HUES64 (cell line): ENCODE results near the gene PSTPIP1.

ENCODE experiments used
- H3K27ac ChIP-seq: 2 replicates; pipeline ENCODE4 v1.7.0; 2013; ENCODE audit warnings: low read depth, low read length, inconsistent platforms
- H3K27me3 ChIP-seq: 2 replicates; pipeline ENCODE4 v1.6.1; 2013; ENCODE audit warnings: mild to moderate bottlenecking, low read length; ENCODE audit not compliant: insufficient read depth
- H3K36me3 ChIP-seq: 2 replicates; pipeline ENCODE4 v1.6.1; 2013; ENCODE audit warnings: mild to moderate bottlenecking, low read length; ENCODE audit not compliant: insufficient read depth
- H3K4me1 ChIP-seq: 2 replicates; pipeline ENCODE4 v1.6.1; 2013; ENCODE audit warnings: mild to moderate bottlenecking, low read length, moderate library complexity; ENCODE audit not compliant: insufficient read depth
- H3K4me3 ChIP-seq: 2 replicates; pipeline ENCODE4 v1.5.1; 2013; ENCODE audit warnings: mild to moderate bottlenecking, low read length, moderate library complexity
- H3K9ac ChIP-seq: 2 replicates; pipeline ENCODE4 v1.6.1; 2013; ENCODE audit warnings: mild to moderate bottlenecking, low read depth, low read length
- H3K9me3 ChIP-seq: 2 replicates; pipeline ENCODE4 v1.6.1; 2013; ENCODE audit warnings: low read depth, low read length; ENCODE audit not compliant: insufficient read depth
- WGBS: fragments of 150-250, 120-280 bp; methylation state at CpG from one replicate; pipeline ENCODE4 v1.1.7; 2013; ENCODE audit warnings: missing lambda C conversion rate; 5-methylcytosine and 5-hydroxymethylcytosine counted together

The PSTPIP1 gene

DNA sequence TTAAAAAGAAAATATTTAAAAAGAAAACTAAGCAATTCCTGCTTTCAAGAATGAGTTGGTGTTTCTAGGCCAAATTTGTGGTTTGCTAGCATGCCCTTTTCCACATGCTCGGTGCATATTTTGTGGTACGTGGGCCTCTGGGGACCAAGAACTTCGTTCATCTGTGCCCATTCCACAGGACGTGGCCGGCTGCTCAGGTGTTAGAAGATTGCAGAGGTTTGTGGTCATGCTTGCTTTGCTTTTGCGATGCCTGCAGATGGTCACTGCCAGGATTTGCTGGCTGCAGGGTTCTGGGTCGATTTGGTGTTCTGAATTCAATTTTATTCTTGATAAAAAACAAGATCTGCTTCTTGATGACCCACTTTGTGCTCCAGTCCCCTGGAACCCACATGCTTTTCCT lies 7.5 kb downstream of the PSTPIP1 start:
- Histone ChIP-seq H3K4me3 (no peak overlapping the region), H3K9me3 (no peaks in the 10 kb centered on the region), H3K9ac (no peak overlapping the region), H3K36me3 (no peaks in the 10 kb centered on the region), H3K27me3 (no peaks in the 10 kb centered on the region), H3K4me1 (no peaks in the 10 kb centered on the region), H3K27ac (no peak overlapping the region)
- WGBS: 91% methylated on average over 7 of the region's 7 CpGs

DNA sequence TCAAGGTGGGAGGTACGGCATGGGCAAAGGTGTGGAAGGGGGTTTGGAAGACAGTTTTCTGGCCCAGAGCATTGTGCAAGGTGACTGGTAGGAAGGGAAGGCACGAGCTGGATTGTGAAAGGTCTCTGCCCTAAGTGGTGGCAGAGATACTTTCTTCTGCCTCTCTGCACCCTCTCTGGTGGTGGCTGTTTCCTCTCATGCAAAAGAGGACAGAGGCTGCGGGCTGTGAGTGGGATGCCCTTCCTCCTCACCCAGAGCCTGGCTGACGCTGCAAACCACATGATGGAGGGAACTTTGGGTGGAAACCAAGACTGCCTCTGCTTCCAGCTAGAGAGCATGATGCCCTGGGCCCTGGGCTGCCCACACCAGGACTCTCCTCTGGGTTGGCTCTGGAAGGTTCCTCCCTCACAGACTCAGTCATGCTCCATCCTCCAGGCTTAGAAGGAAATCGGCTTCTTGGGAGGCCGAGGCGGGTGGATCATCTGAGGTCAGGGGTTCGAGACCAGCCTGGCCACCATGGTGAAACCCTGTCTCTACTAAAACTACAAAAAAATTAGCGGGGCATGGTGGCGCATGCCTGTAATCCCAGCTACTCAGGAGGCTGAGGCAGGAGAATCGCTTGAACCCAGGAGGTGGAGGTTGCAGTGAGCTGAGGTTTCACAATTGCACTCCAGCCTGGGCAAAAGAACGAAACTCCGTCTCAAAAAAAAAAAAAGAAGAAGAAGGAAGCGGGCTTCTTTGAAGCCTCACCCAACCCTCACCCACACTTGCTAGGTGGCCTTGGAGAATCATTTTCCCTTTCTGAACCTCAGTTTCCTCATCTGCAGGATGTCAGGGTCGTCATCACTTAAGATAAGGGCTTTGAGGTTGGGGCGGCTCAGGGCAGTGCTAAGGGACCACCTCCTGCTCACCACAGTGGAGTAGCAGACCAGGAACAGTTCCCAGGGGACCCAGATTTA lies 8.3 kb downstream of the PSTPIP1 start:
- H3K27ac ChIP-seq: no peak overlapping the region
- 90% methylated on average over 16 of the region's 16 CpGs for WGBS

DNA sequence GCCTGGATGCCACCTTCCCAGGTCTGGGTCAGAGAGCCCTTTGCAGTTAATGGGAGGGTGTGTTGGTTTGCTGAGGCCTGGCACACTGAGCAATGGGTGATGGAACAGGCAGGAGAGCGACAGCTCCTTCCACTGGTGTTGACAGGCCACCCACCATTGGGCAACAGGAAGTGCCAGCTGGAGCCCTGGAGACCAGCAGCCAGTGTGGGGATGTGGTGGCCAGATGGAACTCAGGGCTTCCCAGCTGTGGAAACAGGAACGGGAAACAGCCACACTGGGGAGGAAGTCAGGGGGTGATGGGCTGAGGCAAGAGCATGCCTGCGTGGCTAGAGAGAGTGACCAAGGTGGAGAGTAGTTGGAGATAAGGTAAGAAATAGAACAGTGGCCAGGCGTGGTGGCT lies 9.3 kb downstream of the PSTPIP1 start:
- H3K27ac ChIP-seq: no peak overlapping the region
- H3K9me3 ChIP-seq: no peaks in the 10 kb centered on the region
- WGBS: 88% methylated on average over 4 of the region's 4 CpGs
- H3K36me3 ChIP-seq: no peaks in the 10 kb centered on the region
- H3K4me3 ChIP-seq: no peak overlapping the region
- no peaks in the 10 kb centered on the region for H3K27me3 ChIP-seq
- no peak overlapping the region for H3K9ac ChIP-seq
- no peaks in the 10 kb centered on the region for H3K4me1 ChIP-seq

More for the DNA sequence above, 8.3 kb downstream of the PSTPIP1 start:
- Histone ChIP-seq H3K4me1 (no peaks in the 10 kb centered on the region), H3K4me3 (no peak overlapping the region), H3K9me3 (no peaks in the 10 kb centered on the region), H3K36me3 (no peaks in the 10 kb centered on the region), H3K9ac (no peak overlapping the region), H3K27me3 (no peaks in the 10 kb centered on the region)

DNA sequence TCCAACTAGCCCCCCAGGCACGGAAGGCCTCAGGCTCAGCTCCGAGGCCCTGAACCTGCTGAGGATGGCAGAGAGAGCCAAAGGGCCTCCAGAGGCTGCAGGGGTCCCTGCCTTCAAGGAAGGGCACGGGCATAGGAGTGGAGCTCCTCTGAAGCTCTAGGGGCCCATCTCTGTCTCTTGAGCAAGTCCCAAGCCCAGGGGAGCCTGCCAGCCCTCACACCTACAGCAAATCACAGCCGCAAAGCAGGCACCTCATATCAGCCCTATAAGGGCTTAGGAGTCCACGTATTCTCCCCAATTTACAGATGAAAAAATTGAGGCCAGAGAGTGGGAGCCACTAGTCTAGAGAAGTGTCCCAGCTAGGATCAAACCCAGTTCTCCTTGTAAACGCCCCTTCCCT lies 14.2 kb downstream of the PSTPIP1 start:
- no peaks in the 10 kb centered on the region for H3K36me3 ChIP-seq
- H3K9me3 ChIP-seq: no peaks in the 10 kb centered on the region
- no peak overlapping the region for H3K27ac ChIP-seq
- H3K27me3 ChIP-seq: no peaks in the 10 kb centered on the region
- WGBS: 90% methylated on average over 6 of the region's 6 CpGs
- no peaks in the 10 kb centered on the region for H3K4me1 ChIP-seq
- H3K4me3 ChIP-seq: no peak overlapping the region
- H3K9ac ChIP-seq: no peak overlapping the region

DNA sequence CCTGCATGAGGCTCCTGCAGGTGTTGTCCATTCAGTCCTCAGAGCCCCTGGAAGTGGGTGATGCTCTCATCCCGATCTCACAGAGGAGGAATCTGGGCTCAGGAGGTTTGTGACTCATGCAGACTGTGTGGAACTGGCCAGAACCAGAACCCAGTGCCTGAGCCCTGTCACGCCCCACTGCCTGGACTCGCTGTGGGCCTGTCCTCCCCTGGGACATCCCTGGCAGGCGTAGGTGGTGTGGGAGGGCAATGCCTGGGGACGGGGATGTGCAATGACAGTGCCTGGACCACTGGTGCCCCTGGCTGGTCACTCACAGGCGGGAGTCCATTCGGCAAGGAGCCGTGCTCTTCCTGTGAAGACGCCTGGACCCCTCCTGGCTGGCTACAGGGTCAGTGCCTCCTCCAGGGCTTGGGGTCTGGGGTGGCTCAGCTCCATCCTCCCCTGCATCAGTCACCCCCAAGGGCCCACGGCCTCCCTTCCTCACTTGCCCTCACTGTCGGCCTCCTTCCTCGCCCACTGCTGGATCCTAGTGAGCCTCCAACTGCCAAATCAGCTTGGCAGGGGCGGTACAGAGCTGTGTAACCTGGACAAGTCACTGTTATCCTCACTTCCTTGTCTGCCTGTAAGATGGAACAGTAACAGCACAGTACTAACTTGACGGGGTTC lies 14.9 kb downstream of the PSTPIP1 start:
- WGBS: 91% methylated on average over 14 of the region's 14 CpGs
- no peak overlapping the region for H3K4me3 ChIP-seq
- H3K9me3 ChIP-seq: no peaks in the 10 kb centered on the region
- no peaks in the 10 kb centered on the region for H3K36me3 ChIP-seq
- no peaks in the 10 kb centered on the region for H3K27me3 ChIP-seq
- no peaks in the 10 kb centered on the region for H3K4me1 ChIP-seq
- no peak overlapping the region for H3K9ac ChIP-seq
- no peak overlapping the region for H3K27ac ChIP-seq

DNA sequence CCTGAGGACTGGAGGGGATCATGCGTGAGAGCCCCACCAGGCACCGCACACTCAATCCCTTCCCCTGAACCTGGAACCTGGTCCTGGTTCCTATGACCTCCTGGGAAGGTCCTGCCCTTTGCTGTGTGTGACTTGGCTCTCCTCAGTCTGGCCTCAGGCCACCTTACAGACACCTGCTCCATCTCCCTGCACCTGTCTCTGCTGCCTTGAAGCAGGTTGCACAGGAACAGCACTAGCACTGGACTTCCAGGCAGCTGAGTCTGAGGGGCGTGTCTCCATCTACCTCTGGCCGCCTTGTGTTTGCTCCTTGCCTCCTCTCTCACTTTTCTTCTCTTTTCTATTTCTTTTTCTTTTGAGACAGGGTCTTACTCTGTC lies 15.4 kb downstream of the PSTPIP1 start:
- Histone ChIP-seq H3K4me1 (no peaks in the 10 kb centered on the region), H3K9ac (no peak overlapping the region), H3K4me3 (no peak overlapping the region), H3K36me3 (no peaks in the 10 kb centered on the region), H3K9me3 (no peaks in the 10 kb centered on the region), H3K27me3 (no peaks in the 10 kb centered on the region), H3K27ac (no peak overlapping the region)
- 93% methylated on average over 4 of the region's 4 CpGs for WGBS

DNA sequence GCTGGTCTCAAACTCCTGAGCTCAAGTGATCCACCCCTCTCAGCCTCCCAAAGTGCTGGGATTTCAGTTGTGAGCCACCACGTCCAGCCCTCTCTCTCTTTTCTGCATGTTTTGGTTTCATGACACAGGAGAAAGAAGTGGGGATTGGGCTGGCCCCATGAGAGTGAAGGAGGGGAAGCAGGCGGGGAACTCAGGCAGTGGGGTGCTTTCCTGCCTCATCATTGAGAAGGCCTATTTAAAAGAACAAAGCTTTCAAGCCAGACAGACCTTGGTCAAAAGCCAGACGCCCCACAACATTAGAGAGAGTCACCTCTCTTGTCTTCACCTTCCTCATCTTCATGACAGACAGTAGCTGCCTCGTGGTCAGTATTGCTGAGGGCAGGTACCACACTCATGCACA lies 15.9 kb downstream of the PSTPIP1 start:
- Histone ChIP-seq H3K9me3 (no peaks in the 10 kb centered on the region), H3K27ac (no peak overlapping the region), H3K36me3 (no peaks in the 10 kb centered on the region), H3K4me3 (no peak overlapping the region), H3K9ac (no peak overlapping the region), H3K4me1 (no peaks in the 10 kb centered on the region), H3K27me3 (no peaks in the 10 kb centered on the region)
- WGBS: 84% methylated on average over 4 of the region's 4 CpGs

DNA sequence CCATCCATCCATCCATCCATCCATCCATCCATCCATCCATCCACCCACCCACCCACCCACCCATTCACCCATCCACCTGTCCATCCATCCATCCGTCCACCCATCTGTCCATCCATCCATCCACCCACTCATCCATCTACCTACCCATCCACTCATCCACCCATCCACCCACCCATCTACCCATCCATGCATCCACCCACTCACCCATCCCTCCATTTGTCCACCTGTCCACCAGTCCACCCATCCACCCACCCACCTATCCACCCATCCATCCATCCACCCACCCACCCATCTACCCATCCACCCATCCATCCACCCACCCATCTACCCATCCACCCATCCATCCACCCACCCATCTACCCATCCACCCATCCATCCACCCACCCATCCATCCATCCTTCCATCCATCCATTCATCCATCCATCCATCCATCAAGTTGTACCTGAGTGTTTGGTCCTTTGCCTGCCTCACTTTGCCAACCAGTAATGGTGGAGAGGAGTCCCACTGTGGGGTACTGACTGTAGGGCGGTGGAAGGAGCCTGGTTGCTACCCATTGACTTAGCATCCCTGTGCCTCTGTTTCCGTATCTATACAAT lies 17.3 kb downstream of the PSTPIP1 start:
- no peaks in the 10 kb centered on the region for H3K27me3 ChIP-seq
- no peak overlapping the region for H3K4me3 ChIP-seq
- H3K9ac ChIP-seq: no peak overlapping the region
- 91% methylated on average over 3 of the region's 3 CpGs for WGBS
- H3K36me3 ChIP-seq: no peaks in the 10 kb centered on the region
- no peak overlapping the region for H3K27ac ChIP-seq
- no peaks in the 10 kb centered on the region for H3K9me3 ChIP-seq
- H3K4me1 ChIP-seq: no peaks in the 10 kb centered on the region

DNA sequence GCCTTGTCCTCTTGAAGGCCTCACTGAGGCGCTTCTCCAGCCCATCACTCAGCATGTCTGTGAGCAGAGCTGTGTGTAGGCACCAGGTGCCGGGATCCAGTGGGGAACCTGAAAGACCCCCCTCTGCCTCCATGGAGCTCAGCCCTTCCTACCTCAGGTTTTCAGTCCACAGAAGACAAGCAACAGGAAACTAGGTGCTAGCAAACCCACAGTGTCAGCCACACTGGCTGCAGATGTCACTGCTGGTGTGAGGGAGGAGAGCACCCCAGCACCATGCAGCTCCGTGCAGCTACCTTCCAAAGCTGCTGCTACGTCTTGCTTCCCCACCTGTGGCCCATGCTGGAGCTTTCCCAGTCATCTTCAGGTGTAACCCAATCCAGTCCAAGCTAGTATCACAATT lies 17.9 kb downstream of the PSTPIP1 start:
- Histone ChIP-seq H3K27ac (no peak overlapping the region), H3K27me3 (no peaks in the 10 kb centered on the region)
- 71% methylated on average over 4 of the region's 4 CpGs for WGBS

DNA sequence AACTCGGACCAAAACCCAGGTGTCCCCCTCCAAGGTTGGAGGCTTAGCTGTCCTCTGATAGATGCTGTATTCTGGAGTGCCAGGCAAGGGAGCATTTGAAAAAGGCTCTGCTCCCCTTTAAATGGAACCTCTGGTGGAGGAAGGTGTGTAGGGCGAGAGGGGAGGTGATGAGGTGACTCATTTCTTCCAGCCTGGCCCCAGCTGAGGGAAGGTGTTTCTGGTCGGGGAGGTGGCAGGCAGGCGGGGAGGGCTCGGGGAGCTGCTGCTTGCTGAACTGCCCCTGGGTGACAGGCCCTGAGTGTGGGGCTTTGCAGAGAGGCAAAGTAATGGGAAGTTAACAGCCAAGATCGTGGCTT lies 18.8 kb downstream of the PSTPIP1 start:
- Histone ChIP-seq H3K27me3 (no peaks in the 10 kb centered on the region), H3K4me1 (no peaks in the 10 kb centered on the region), H3K27ac (no peak overlapping the region), H3K4me3 (no peak overlapping the region), H3K9ac (no peak overlapping the region), H3K9me3 (no peaks in the 10 kb centered on the region), H3K36me3 (no peaks in the 10 kb centered on the region)
- whole genome bisulfite sequencing: 79% methylated on average over 6 of the region's 6 CpGs

More for the DNA sequence above, 17.9 kb downstream of the PSTPIP1 start:
- H3K4me1 ChIP-seq: no peaks in the 10 kb centered on the region
- H3K9ac ChIP-seq: no peak overlapping the region
- no peaks in the 10 kb centered on the region for H3K9me3 ChIP-seq
- H3K36me3 ChIP-seq: no peaks in the 10 kb centered on the region
- H3K4me3 ChIP-seq: no peak overlapping the region
